LNCAP (cell line): Measurements from ENCODE around the gene COASY.

ENCODE experiments used
- CTCF ChIP-seq: fragments of 450-650 bp; IDR thresholded peaks from 2 replicates; pipeline ENCODE4 v1.5.1; 2017; ENCODE audit warnings: mild to moderate bottlenecking

The COASY gene

GRCh38 chr17:42560246-42560645 lies 1.7 kb upstream of the COASY start:
- no peak for TF ChIP-seq CTCF

- TF ChIP-seq CTCF: no peak
These were observed 617 bp downstream of the COASY start for GRCh38 chr17:42562388-42563142.

GRCh38 chr17:42563143-42563509 lies 1.2 kb downstream of the COASY start:
- TF ChIP-seq CTCF: no peak

GRCh38 chr17:42563543-42563942 lies 1.6 kb downstream of the COASY start:
- no peak for TF ChIP-seq CTCF

GRCh38 chr17:42563950-42564349 lies 2.0 kb downstream of the COASY start:
- TF ChIP-seq CTCF: no peak

GRCh38 chr17:42564815-42565522 lies 3.0 kb downstream of the COASY start:
- TF ChIP-seq CTCF: no peak

- TF ChIP-seq CTCF: no peak
These were observed 3.7 kb downstream of the COASY start for GRCh38 chr17:42565523-42566214.
